Right lobe of liver (tissue), 6 donors: Measurements from ENCODE around the gene MOB3A. TPM values are rescaled to one million over a fixed set of nuclear protein-coding genes. Genes with fewer than 3 reads are reported as not detected.
A peak's percentile ranks its signal among the peaks of the same experiment; 100 is the strongest.

Experiments used
- ATAC-seq, 4 donors: fragments of 200-7000 bp; cut with Tn5 transposase; one replicate each; pipeline ENCODE4 v1.9.1; 2020; ENCODE audit warnings: mild to moderate bottlenecking in 4 of 4, moderate library complexity in 4 of 4
- DNase-seq, 3 donors: peaks; one replicate each; pipeline ENCODE4 v3.0.0-alpha.2; 2020
- H3K27ac ChIP-seq, 3 donors: fragments of 200-600 bp; one replicate each; pipeline ENCODE4 v1.8.0; 2022
- H3K27me3 ChIP-seq, 2 donors: fragments of 200-600 bp; one replicate each; pipeline ENCODE4 v1.8.0; 2022
- H3K36me3 ChIP-seq, 4 donors: fragments of 200-600 bp; sonication (generic) in 1 of 4; one replicate each; pipeline versions ENCODE4 v1.5.1 to v1.8.0; 2017 to 2022; ENCODE audit warnings: control low read depth in 1 of 4
- H3K4me1 ChIP-seq, 4 donors: fragments of 200-600 bp; sonication (generic) in 1 of 4; one replicate each; pipeline versions ENCODE4 v1.5.1 to v1.8.0; 2017 to 2022; ENCODE audit warnings: control low read depth in 1 of 4
- H3K4me3 ChIP-seq, 3 donors: fragments of 200-600 bp; one replicate each; pipeline ENCODE4 v1.8.0; 2022
- H3K9me3 ChIP-seq, 4 donors: fragments of 200-600 bp; sonication (generic) in 1 of 4; one replicate each; pipeline versions ENCODE4 v1.5.1 to v1.8.0; 2017 to 2022; ENCODE audit warnings: control low read depth in 1 of 4
- CTCF ChIP-seq, 4 donors: fragments of 200-600 bp in 3 of 4; fragments of 450-650 bp in 1 of 4; IDR thresholded peaks; one replicate each; pipeline versions ENCODE4 v1.5.1 to v1.8.0; 2016 to 2022; ENCODE audit warnings: antibody characterized with exemption in 4 of 4, mild to moderate bottlenecking in 2 of 4
- POLR2A ChIP-seq: fragments of 450-650 bp; IDR thresholded peaks from one replicate; pipeline ENCODE4 v1.6.1; 2017; ENCODE audit warnings: antibody characterized with exemption, mild to moderate bottlenecking
- WGBS: methylation state at CpG from one replicate; pipeline ENCODE4 v1.1.6; 2018; ENCODE audit warnings: low coverage, low lambda C conversion rate; ENCODE audit not compliant: insufficient coverage; ENCODE audit errors: missing lambda C conversion rate; 5-methylcytosine and 5-hydroxymethylcytosine counted together
- intact Hi-C, 2 donors: fragments of 100-400 bp; cut with DNase I; formaldehyde crosslinking; loops; one replicate each; pipeline versions ENCODE4 v1.11.2 to v1.14.1; 2022
- total RNA-seq, 6 experiments: library from RNA; depleted of rRNA in 2 of 6; stranded (reverse); fragments of >200 nt in 2 of 6; fragmentation: NEBNext Ultra II Directional in 3 of 6; extraction: Animal tissue kit (Norgen Biotek cat#: 25700) in 3 of 6; gene quantifications; one replicate each; pipeline versions ENCODE4 v1.1.0 to v1.2.4, GENCODE V29; 2016 to 2023
- donor health status: DM: no; HTN: yes; CAD: no.
- donor health status: DM: no; HTN: no; CAD: no.
- donor health status: DM: no; HTN: no; CAD: no.
- donor health status: DM: no; HTN: yes; CAD: no.
- donor health status: DM: no; HTN: yes; CAD: no.

MOB3A gene
- total RNA-seq, 6 experiments from 2014 or later: 8.3 to 13.8 (median 10.8) TPM

- H3K27ac ChIP-seq: peak overlapping the region in 1 of 3 donors; percentile 100
- TF ChIP-seq CTCF (IDR thresholded peaks at IDR 0.05) (no peak), POLR2A (no peak)
- no peaks in the 10 kb centered on the region for H3K36me3 ChIP-seq
- ATAC-seq: no peak
- no peaks in the 10 kb centered on the region for H3K27me3 ChIP-seq
- no peak overlapping the region for H3K4me3 ChIP-seq
- peaks cover 0 to 26% (median 11%) of the 10 kb centered on the region in 4 donors for H3K4me1 ChIP-seq
- no peaks in the 10 kb centered on the region for H3K9me3 ChIP-seq
- DNase-seq: no peak
- 90% methylated on average over 9 of the region's 9 CpGs for WGBS
- intact Hi-C loops: no loop called here
Observed at GRCh38 chr19:2062770-2063169, 33.4 kb downstream of the MOB3A start.

- Histone ChIP-seq H3K4me3 (peak overlapping the region in 1 of 3 donors; percentile 69), H3K27ac (peak overlapping the region; percentile 99 to 100 (median 100)), H3K4me1 (peaks cover 0 to 26% (median 11%) of the 10 kb centered on the region in 4 donors), H3K27me3 (no peaks in the 10 kb centered on the region), H3K9me3 (no peaks in the 10 kb centered on the region), H3K36me3 (no peaks in the 10 kb centered on the region)
- no peak for TF ChIP-seq POLR2A
- TF ChIP-seq CTCF (IDR thresholded peaks at IDR 0.05): no peak
- no peak for ATAC-seq
- peak in 1 of 3 donors; percentile 52 for DNase-seq
- WGBS: 94% methylated on average over 2 of the region's 10 CpGs
- intact Hi-C loops: no loop called here
Observed at GRCh38 chr19:2062389-2062729, 33.8 kb downstream of the MOB3A start.

GRCh38 chr19:2061495-2062388 lies 34.4 kb downstream of the MOB3A start:
- TF ChIP-seq POLR2A (peak; percentile 34), CTCF (IDR thresholded peaks at IDR 0.05) (peak in 2 of 4 donors; percentile 5 to 13)
- H3K9me3 ChIP-seq: no peaks in the 10 kb centered on the region
- peaks cover 0 to 26% (median 11%) of the 10 kb centered on the region in 4 donors for H3K4me1 ChIP-seq
- intact Hi-C loops: no loop called here
- WGBS: 0% methylated on average over 19 of the region's 50 CpGs
- peak overlapping the region; percentile 99 to 100 (median 100) for H3K27ac ChIP-seq
- no peaks in the 10 kb centered on the region for H3K36me3 ChIP-seq
- H3K4me3 ChIP-seq: peak overlapping the region; percentile 65 to 71 (median 69)
- H3K27me3 ChIP-seq: no peaks in the 10 kb centered on the region
- DNase-seq: peak; percentile 99
- ATAC-seq: peak; percentile 74 to 81 (median 80)

GRCh38 chr19:2060884-2061494 lies 35.1 kb downstream of the MOB3A start:
- WGBS: 0% methylated on average over 10 of the region's 55 CpGs
- Histone ChIP-seq H3K4me1 (peaks cover 0 to 26% (median 11%) of the 10 kb centered on the region in 4 donors), H3K27me3 (no peaks in the 10 kb centered on the region), H3K4me3 (peak overlapping the region; percentile 65 to 71 (median 69)), H3K9me3 (no peaks in the 10 kb centered on the region), H3K36me3 (no peaks in the 10 kb centered on the region), H3K27ac (peak overlapping the region; percentile 99 to 100 (median 100))
- ATAC-seq (peak; percentile 6 to 55 (median 42)), DNase-seq (peak; percentile 78 to 90 (median 86))
- peak; percentile 91 for TF ChIP-seq POLR2A
- no peak for TF ChIP-seq CTCF (IDR thresholded peaks at IDR 0.05)
- intact Hi-C loops: no loop called here
